NCI-H748 treated with DMSO at 0.1 percent for 48 hours (cell line): ENCODE results near the gene ZNF200.
"Not testable (repeated sequence)": the region's sequence is repeated elsewhere in the genome, so short reads cannot be mapped to it uniquely, and the experiment has no call there.

Experiments
- DNase-seq: peaks from one replicate; lab custom pipeline; 2025; lab: John Stamatoyannopoulos, UW

ZNF200 gene

GRCh38 chr16:3198334-3199072 lies 36.5 kb downstream of the ZNF200 start:
- DNase-seq, result no peak

- not testable (repeated sequence) for DNase-seq
These were observed 37.1 kb downstream of the ZNF200 start for GRCh38 chr16:3197694-3198333.

GRCh38 chr16:3195975-3196374 lies 39.0 kb downstream of the ZNF200 start:
- DNase-seq, result no peak

GRCh38 chr16:3194792-3195191 lies 40.2 kb downstream of the ZNF200 start:
- no peak for DNase-seq

GRCh38 chr16:3193221-3194212 lies 41.4 kb downstream of the ZNF200 start:
- no peak for DNase-seq

GRCh38 chr16:3192476-3193019 lies 42.4 kb downstream of the ZNF200 start:
- no peak for DNase-seq

- DNase-seq, result peak; percentile 4
These were observed 44.0 kb downstream of the ZNF200 start for GRCh38 chr16:3190949-3191353.

- no peak for DNase-seq
These were observed 45.1 kb downstream of the ZNF200 start for GRCh38 chr16:3189869-3190268.

- DNase-seq, result no peak
These were observed 45.8 kb downstream of the ZNF200 start for GRCh38 chr16:3188925-3189825.

GRCh38 chr16:3188675-3188924 lies 46.4 kb downstream of the ZNF200 start:
- DNase-seq, result peak; percentile 54

GRCh38 chr16:3187798-3188674 lies 46.9 kb downstream of the ZNF200 start, which contains the start of gene OR1F1:
Gene OR1F1 (plus strand): TSS chr16:3188204.
- DNase-seq, result peak; percentile 54

- no peak for DNase-seq
These were observed 47.8 kb downstream of the ZNF200 start for GRCh38 chr16:3186946-3187690.

- no peak for DNase-seq
These were observed 51.4 kb downstream of the ZNF200 start for GRCh38 chr16:3183445-3184139.

GRCh38 chr16:3182608-3183444 lies 52.1 kb downstream of the ZNF200 start:
- no peak for DNase-seq

- DNase-seq, result not testable (repeated sequence)
These were observed 52.7 kb downstream of the ZNF200 start for GRCh38 chr16:3182293-3182607.

GRCh38 chr16:3180445-3180878 lies 54.5 kb downstream of the ZNF200 start:
- no peak for DNase-seq

GRCh38 chr16:3179651-3180050 lies 55.3 kb downstream of the ZNF200 start:
- DNase-seq, result no peak
